PC-3 (cell line): Measurements from ENCODE around the gene CTSW.

Source experiments
- CTCF ChIP-seq: fragments of 300-600 bp; sonication (generic); conservative IDR thresholded peaks from 2 replicates; pipeline ENCODE4 v1.5.1; 2017; ENCODE audit warnings: antibody characterized with exemption, low read depth, mild to moderate bottlenecking, low read length
- EZH2 ChIP-seq: fragments of 300-600 bp; sonication (generic); IDR thresholded peaks from one replicate; pipeline ENCODE4 v1.6.1; 2017; ENCODE audit warnings: antibody characterized with exemption, mild to moderate bottlenecking, low read length; ENCODE audit not compliant: unreplicated experiment
- EZH2phosphoT487 ChIP-seq: fragments of 300-600 bp; sonication (generic); IDR thresholded peaks from 2 replicates; pipeline ENCODE4 v1.6.1; 2018; ENCODE audit warnings: mild to moderate bottlenecking, antibody characterized with exemption, low read length, borderline replicate concordance

GRCh38 chr11:65873318-65874156, 6.1 kb upstream of the CTSW start:
- TF ChIP-seq CTCF (no peak), EZH2 (no peak), EZH2phosphoT487 (no peak)
